Subcutaneous adipose tissue (tissue), 4 donors: ENCODE data around the gene DDX46. TPM values are rescaled to one million over a fixed set of nuclear protein-coding genes. Genes with fewer than 3 reads are reported as not detected.

Experiments used
- CTCF ChIP-seq: fragments of 450-650 bp; IDR thresholded peaks from one replicate; pipeline ENCODE4 v1.5.1; 2016; ENCODE audit warnings: low read depth, mild to moderate bottlenecking, control low read depth, antibody characterized with exemption, moderate library complexity
- total RNA-seq, 4 donors: library from RNA; depleted of rRNA; stranded (reverse); fragments of >200 nt; gene quantifications; one replicate each; pipeline ENCODE4 v1.1.0, GENCODE V29; 2016

Gene DDX46
- total RNA-seq, result 10 to 100 TPM; 42.2 to 62.5 (median 49.2) TPM

- TF ChIP-seq CTCF, result no peak
These were observed at the start of gene DDX46 for GRCh38 chr5:134758504-134759341. DDX46 (plus strand) TSS chr5:134758779; CDS start chr5:134758939, 160 bp downstream.

GRCh38 chr5:134714120-134714519 lies 44.5 kb upstream of the DDX46 start:
- no peak for TF ChIP-seq CTCF

- no peak for TF ChIP-seq CTCF
These were observed 44.0 kb upstream of the DDX46 start for GRCh38 chr5:134714541-134714940.

GRCh38 chr5:134724872-134725271 lies 33.7 kb upstream of the DDX46 start:
- TF ChIP-seq CTCF, result no peak

GRCh38 chr5:134732819-134733218 lies 25.8 kb upstream of the DDX46 start:
- no peak for TF ChIP-seq CTCF

- TF ChIP-seq CTCF, result no peak
These were observed 23.3 kb upstream of the DDX46 start for GRCh38 chr5:134735243-134735642.

GRCh38 chr5:134736173-134736812 lies 22.3 kb upstream of the DDX46 start:
- no peak for TF ChIP-seq CTCF
